ENCODE data around the gene FAM163B. TPM values are rescaled to one million over a fixed set of nuclear protein-coding genes. Genes with fewer than 3 reads are reported as not detected.

FAM163B gene
- polyA plus RNA-seq, 1 donor (not counting 4 experiments of a cell fraction or from before 2014, with no cell fraction given), result not detected

GRCh38 chr9:133614056-133614455, 4.9 kb upstream of the FAM163B start:
- Histone ChIP-seq H3K9ac (ENCODE audit: control insufficient read depth, extremely low read depth, insufficient read depth, low read length) (no peak overlapping the region), H4K20me1 (ENCODE audit: control insufficient read depth, extremely low read depth, insufficient read depth, low read length) (no peaks in the 10 kb centered on the region), H3K27me3 (ENCODE audit: control insufficient read depth, extremely low read depth, insufficient read depth, low read length) (peaks cover 58% of the 10 kb centered on the region), H3K4me3 (ENCODE audit: control insufficient read depth in 2 of 3, extremely low read depth in 1 of 3, insufficient read depth in 2 of 3, low read depth in 1 of 3, low read length in 3 of 3) (no peak overlapping the region), H3K27ac (ENCODE audit: control insufficient read depth, insufficient read depth, low read length) (no peak overlapping the region), H3K4me2 (ENCODE audit: control insufficient read depth, extremely low read depth, insufficient read depth, low read depth, low read length) (no peak overlapping the region), H3K9me3 (ENCODE audit: control insufficient read depth, low read depth, low read length) (no peaks in the 10 kb centered on the region), H3K9me1 (ENCODE audit: control insufficient read depth, extremely low read depth, insufficient read depth, low read length) (no peaks in the 10 kb centered on the region), H3K4me1 (ENCODE audit: control insufficient read depth, extremely low read depth, insufficient read depth, low read length) (no peaks in the 10 kb centered on the region), H3K79me2 (ENCODE audit: control insufficient read depth, insufficient read depth, low read length) (no peaks in the 10 kb centered on the region), H3K36me3 (ENCODE audit: control insufficient read depth in 2 of 2, extremely low read depth in 1 of 2, insufficient read depth in 2 of 2, low read length in 2 of 2) (no peaks in the 10 kb centered on the region), H2AFZ (ENCODE audit: control insufficient read depth, low read length) (no peak overlapping the region)
- no peak for DNase-seq (ENCODE audit: low read depth, low spot score)
- no peak for TF ChIP-seq EZH2 (IDR thresholded peaks at IDR 0.05; ENCODE audit: low read length)
- no peak for TF ChIP-seq CTCF (optimal IDR thresholded peaks at IDR 0.05 in 1 of 3, IDR thresholded peaks at IDR 0.05 in 1 of 3, conservative IDR thresholded peaks at IDR 0.05 in 1 of 3; ENCODE audit: extremely low read depth in 1 of 3, insufficient read depth in 2 of 3, low read length in 3 of 3)
- no peak for FAIRE-seq
- dilution Hi-C loops (cut with MboI; ENCODE audit: extremely low pct_ligation_motif_present, low sequenced_read_pairs), result no loop called here

DNA sequence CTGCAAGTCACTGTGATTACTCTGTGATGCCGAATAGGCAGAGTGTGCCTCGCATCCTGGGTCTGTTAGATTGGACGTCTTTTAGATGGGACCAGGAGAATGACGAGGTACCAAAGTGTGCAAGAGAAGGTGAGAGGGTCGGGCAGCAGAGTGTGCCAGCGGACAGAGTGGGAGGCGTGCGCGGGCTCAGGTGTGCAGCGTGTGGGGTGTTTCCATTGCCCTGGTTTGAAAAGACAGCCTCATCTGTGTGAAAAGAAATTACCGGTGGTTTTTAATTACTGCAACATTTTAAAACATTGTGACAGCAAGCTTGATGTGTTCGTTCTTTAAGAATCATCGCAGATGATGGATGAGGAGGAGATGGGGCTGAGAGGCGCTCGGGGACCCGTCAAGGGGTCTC, 4.2 kb upstream of the FAM163B start:
- Histone ChIP-seq H3K27ac (ENCODE audit: control insufficient read depth, insufficient read depth, low read length) (no peak overlapping the region), H3K9me1 (ENCODE audit: control insufficient read depth, extremely low read depth, insufficient read depth, low read length) (no peaks in the 10 kb centered on the region), H3K9me3 (ENCODE audit: control insufficient read depth, low read depth, low read length) (no peaks in the 10 kb centered on the region), H2AFZ (ENCODE audit: control insufficient read depth, low read length) (no peak overlapping the region), H3K4me3 (ENCODE audit: control insufficient read depth in 2 of 3, extremely low read depth in 1 of 3, insufficient read depth in 2 of 3, low read depth in 1 of 3, low read length in 3 of 3) (no peak overlapping the region), H3K9ac (ENCODE audit: control insufficient read depth, extremely low read depth, insufficient read depth, low read length) (no peak overlapping the region), H3K27me3 (ENCODE audit: control insufficient read depth, extremely low read depth, insufficient read depth, low read length) (peaks cover 57% of the 10 kb centered on the region), H3K79me2 (ENCODE audit: control insufficient read depth, insufficient read depth, low read length) (no peaks in the 10 kb centered on the region), H4K20me1 (ENCODE audit: control insufficient read depth, extremely low read depth, insufficient read depth, low read length) (no peaks in the 10 kb centered on the region), H3K4me2 (ENCODE audit: control insufficient read depth, extremely low read depth, insufficient read depth, low read depth, low read length) (no peak overlapping the region), H3K36me3 (ENCODE audit: control insufficient read depth in 2 of 2, extremely low read depth in 1 of 2, insufficient read depth in 2 of 2, low read length in 2 of 2) (no peaks in the 10 kb centered on the region), H3K4me1 (ENCODE audit: control insufficient read depth, extremely low read depth, insufficient read depth, low read length) (no peaks in the 10 kb centered on the region)
- FAIRE-seq (no peak), DNase-seq (ENCODE audit: low read depth, low spot score) (no peak)
- dilution Hi-C loops (cut with MboI; ENCODE audit: extremely low pct_ligation_motif_present, low sequenced_read_pairs), result no loop called here
- TF ChIP-seq EZH2 (IDR thresholded peaks at IDR 0.05; ENCODE audit: low read length) (no peak), CTCF (optimal IDR thresholded peaks at IDR 0.05 in 1 of 3, IDR thresholded peaks at IDR 0.05 in 1 of 3, conservative IDR thresholded peaks at IDR 0.05 in 1 of 3; ENCODE audit: extremely low read depth in 1 of 3, insufficient read depth in 2 of 3, low read length in 3 of 3) (no peak)

All from keratinocyte (primary cell).